DMS114 treated with DMSO at 0.1 percent for 48 hours (cell line): Measurements from ENCODE around the gene LRRC8E.

ENCODE experiments used
- DNase-seq: peaks from one replicate; lab custom pipeline; 2025; ENCODE audit not compliant: unreplicated experiment; lab: John Stamatoyannopoulos, UW

LRRC8E gene

DNA sequence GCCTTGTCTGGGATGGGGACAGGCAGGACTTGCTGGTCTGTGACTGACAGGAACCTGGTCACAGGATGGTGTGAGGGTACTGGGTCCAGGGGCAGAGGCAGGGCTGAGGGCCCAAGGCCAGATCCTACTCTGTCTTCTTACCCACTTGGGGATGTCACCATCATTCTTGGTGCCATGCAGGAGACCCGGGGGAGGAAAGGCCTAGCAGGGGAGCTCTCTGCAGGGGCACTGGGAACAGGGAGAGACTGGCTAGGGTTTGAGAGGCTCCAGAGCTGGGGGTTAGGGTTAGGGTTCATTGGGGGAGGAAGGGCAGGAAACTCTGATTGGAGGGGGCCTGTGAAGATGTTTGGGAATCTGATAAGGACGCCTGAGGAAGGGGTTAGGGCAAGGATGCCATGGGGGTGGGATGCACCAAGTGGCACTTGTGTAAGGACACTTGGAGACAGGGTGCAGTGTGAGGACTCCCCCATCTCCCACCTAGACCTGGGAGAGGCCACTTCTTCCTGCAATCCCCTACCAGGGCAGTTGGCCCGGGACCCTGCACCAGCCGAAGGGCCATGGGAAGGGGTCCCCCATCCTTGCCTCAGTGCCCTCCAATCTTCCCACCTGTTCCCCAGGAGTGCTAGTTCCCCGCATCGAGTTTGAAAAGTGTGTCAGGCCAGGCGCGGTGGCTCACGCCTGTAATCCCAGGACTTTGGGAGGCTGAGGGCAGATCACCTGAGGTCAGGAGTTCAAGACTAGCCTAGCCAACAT lies 21.0 kb upstream of the LRRC8E start:
- DNase-seq: no peak

DNA sequence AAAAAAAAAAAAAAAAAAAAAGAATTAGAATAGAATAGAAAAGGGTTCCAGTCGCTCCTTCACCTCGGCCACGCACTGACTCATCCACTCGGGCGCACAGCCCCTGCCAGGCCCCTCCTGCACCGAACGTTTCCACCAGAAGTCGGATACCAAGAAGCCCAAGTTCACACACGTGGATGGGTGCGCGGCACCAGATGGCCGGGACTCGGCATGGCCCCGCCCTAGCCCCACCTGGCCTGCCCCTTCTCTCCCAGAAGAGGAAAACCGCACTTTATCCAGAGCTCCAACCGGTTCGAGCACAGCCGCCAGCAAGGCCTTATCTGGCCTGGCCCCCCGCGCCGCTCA lies 20.0 kb upstream of the LRRC8E start:
- DNase-seq: no peak

DNA sequence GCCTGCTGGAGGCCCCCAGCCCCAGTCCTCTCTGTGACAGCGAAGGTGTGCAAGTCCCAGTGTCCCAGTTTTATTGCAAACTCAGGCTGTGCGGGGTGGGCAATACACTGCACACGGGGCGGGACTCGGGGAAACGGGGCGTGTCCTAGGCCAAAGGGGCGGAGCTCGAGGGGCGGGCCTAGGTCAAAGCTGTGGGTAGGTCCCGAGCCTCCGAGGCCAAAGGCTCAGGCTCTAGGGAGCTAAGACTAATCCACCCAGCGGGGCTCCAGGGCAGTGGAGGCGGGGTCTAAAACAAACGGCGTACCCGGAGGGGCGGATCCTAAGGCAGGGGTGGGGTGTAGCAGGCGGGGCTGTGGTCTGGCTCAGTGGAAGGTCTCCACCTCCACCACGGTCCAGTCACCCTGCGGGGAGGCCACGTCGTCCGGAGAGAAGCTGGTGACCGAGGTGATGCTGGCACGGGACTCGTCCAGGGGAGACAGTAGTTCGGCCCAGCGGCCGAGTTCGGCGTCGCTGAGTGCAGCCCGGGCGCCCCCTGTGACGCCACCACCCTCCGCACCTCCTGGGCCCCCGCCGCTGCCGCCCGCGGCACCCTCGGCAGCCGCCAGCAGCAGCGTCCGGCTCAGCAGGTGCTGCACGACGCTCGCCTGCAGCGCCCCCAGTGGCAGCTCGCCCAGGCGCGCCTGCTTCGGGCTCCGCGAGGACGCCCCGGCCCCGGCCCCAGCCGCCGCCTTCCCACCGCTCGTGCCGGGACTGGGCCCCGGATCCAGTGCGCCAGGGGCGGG lies 19.4 kb upstream of the LRRC8E start:
- no peak for DNase-seq

DNA sequence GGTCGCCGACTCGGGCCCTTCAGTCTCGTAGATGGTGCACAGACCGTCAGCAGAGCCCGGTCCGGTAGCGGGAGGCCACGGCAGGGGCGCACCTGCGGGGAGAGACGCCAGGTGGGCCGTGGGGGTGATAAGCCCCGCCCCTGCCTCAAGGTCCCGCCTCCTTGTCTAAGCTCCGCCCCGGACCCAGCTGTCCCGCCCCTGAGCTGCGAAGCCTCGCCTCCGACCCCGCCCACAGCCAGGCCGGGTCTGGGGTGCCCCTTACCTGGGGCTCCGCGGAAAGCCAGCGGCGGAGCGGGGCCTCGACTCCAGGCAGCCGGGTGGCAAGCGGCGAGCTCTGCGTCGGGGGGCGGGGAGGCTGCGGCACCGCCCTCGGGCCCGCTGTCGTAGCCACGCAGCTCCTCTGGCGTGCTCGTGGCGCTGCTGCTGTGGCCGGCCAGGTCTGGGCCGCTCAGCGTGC lies 18.8 kb upstream of the LRRC8E start:
- DNase-seq: no peak

DNA sequence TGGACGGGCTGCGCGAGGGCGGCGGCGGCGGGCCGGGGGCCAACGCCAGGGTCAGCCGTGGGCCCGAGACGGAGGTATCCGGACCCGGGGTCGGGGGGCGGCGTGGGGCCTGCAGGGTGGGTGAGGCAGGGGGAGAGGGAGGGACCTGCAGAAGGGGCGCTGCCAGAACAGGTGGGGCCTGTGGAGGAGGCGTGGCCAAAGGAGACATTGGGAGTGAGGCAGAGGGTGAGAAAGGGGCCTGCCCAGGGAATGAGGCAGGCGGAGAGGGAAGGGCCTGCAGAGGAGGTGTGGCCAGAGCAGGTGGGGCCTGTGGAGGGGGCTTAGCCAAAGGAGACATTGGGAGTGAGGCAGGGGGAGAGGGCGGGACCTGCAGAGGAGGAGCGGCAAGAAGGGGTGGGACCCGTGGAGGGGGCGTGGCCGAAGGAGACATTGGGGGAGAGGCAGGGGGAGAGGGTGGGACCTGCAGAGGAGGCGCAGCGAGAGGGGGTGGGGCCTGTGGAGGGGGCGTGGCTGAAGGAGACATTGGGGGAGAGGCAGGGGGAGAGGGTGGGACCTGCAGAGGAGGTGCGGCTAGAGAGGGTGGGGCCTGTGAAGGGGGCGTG lies 18.3 kb upstream of the LRRC8E start:
- DNase-seq: no peak

DNA sequence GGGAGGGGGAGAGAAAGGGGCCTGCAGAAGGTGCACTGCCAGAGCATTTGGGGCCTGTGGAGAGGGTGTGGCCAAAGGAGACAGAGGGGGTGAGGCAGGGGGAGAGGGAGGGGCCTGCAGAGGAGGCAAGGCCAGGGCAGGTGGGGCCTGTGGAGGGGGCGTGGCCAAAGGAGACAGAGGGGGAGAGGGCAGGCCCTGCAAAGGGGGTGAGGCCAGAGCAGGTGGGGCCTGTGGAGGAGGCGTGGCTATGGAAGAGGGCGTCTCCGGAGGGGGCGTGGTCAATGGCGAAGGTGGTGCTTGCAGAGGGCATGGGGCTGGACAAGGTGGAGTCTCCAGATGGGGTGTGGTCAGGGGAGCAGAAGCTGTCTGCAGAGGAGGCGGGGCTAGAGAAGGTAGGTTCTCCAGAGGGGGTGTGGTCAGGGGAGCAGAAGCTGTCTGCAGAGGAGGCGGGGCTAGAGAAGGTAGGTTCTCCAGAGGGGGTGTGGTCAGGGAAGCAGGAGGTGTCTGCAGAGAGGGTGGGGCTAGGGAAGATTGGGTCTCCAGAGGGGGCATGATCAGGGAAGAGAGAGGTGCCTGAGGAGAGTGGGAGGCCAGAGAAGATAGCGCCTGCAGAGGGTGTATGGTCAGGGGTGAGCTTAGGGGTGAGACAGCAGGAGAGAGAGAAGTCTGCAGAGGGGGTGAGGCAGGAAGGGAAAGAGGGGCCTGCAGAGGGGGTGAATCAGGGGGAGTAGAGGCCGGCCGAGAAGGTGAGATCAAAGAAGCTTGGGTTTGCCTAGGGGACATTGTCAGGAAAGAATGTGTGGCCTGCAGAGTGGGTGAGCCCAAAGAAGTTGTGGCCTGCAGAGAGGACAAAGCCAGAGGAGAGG lies 17.5 kb upstream of the LRRC8E start:
- DNase-seq: no peak

DNA sequence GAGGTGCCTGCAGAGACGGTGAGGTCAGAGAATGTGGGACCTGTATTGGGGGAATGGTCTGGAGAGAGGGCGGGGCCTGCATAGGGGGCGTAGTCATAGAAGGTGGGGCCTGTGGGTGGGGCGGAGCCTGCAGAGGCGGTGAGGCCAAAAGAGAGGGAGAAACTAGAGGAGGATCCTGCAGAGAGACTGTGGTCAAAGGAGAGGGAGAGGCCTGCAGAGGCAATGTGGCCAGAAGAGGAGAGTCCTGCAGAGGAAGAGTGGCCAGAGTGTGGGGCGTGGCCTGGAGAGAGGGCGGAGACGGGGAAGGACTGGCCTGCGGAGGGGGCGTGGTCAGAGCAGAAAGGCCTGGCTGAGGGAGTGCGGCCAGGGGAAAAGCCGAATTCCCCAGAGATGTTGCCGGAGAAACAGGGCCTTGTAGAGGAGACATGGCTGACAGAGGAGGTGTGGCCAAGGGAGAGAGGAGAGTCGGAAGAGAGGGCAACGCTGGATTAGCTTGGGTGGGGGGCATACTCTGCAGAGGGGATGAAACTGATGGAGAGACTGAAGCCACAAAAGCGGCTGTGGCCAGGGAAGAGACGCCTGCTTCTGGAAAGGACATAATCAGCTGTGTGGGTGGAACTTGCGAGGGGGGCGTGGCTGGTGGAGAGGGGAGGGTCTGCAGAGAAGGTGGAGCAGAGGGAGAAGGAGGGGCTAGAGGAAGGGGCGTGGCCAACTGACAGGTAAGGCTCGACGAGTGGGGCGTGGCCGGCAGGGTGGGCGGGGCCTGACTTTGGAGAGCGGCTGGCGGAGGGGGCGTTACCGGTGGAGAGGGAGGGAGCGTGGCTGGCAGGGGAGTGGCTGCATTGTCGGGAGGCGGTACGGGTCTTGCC lies 16.6 kb upstream of the LRRC8E start:
- DNase-seq: peak; percentile 79

DNA sequence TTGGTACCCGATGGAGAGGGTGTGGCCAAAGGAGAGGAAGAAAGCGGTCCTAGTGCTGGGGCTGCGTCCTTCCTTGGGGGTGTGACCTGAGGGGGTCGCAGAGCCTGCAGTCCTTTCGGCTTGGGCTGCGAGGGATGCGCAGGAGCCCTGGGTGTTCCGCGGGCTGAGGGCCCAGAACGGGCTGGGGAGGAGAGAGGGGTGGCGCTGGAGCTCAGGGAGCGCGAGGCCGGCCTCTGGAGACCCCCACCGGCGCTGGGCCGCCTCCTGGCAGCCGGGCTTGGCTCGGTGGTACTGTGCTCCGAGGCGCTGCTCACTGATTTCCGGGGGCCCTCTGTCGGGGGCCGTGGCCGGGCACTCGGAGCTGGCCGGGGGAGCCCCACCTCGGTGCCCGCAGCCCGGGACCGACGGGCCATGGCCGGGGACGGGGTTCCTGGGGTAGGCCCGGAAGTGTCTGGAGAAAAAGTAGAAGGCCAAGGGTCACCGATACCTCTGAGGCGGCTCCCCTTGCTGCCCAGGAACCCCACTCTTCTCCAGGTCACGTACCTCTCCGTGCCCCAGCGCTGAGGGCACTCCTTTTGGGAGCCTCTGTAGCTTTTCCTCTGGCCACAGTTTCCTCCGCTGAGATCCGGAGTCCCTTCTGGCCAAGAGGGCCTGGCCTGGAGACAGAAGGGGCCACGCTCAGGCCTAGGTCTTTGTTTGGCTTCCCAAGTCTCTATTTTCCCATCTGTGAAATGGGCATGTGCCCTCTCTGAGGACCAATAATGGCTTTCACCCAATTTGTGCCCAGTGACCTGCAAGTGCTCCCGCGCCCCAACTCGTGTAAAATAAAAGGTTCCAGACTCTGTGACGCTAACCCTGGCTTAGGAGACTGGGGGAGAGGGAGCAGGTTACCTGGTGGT lies 15.8 kb upstream of the LRRC8E start:
- no peak for DNase-seq

DNA sequence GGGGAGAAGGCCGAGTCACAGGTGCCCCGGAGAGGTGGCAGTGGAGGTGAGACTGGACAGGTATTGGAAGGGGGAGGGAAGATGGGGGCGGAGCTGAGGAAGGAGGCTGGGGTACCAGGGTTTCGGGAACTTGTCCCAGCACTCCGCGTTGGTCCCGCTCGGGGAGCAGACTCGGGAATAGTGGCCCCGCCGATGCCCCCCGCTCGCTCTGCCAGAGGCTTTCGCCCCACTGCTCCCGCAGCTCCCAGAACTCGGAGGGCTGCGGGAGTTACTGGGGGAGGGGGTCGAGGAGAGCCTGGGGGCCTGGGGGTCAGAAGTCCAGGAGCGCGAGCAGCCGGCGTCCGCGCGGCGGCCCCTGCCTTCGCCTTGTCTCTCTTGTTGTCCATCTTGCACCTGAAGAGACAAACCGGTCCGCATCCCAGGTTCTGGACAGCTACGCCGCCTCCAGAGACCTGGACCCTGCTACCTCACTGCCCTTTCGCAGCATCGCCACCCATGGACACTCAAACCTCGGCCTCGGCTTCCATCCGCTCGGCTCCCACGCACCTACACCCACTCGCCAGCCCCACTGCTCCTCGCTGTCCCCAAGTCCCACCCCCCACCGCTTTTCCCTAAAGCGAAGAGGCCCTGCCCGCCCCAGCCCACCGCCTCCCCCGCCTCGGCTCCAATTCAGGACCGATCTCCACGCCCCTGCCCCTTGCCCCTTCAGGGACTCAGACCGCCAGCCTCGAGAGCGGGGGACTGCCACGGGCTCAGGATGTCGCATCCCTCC lies 14.8 kb upstream of the LRRC8E start:
- no peak for DNase-seq

DNA sequence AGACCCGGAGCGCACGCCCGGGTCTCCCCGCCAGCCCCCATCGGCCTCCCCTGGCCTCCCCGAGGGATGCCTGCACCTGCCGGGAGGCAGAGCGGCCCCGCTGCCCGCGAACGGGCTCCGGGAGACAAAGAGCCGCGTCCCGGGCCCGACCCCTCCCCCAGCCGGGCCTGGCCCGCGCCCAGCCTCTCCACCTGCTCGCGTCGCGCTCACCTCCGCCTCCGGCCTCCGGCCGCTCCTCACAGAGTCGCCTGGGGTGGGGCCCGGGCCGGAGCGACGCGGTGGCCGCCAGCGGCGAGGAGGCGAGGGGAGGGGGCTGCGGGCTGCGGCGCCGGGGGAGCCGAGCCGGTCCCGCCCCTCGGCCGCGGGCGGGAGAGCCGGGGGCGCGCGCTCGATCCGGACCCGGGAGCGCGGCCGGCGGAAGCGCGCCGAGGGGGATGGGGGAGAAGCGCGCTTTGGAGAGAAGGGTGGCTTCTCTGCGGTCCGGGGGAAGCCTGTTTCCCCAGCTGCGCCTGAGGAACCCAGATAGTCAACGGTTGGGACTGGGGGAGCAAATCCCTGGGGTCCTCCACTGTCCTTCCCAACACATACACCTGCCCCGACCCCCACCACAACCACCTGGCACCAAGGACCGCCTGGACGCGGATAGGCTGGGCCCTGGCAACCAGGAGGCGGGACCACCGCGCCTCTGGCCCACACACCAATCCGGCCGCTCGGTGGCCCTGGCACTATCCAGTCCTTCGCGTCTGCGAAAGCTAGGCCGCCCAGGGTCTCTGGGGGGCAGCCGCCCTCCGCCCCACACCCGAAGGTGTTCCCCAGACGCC lies 14.0 kb upstream of the LRRC8E start, which contains the start of gene PRR36:
TSS of gene PRR36 (minus strand) at position 315 of the 821 bp plus-strand sequence. CDS start 701 bp downstream, outside the sequence.
- peak; percentile 49 for DNase-seq

DNA sequence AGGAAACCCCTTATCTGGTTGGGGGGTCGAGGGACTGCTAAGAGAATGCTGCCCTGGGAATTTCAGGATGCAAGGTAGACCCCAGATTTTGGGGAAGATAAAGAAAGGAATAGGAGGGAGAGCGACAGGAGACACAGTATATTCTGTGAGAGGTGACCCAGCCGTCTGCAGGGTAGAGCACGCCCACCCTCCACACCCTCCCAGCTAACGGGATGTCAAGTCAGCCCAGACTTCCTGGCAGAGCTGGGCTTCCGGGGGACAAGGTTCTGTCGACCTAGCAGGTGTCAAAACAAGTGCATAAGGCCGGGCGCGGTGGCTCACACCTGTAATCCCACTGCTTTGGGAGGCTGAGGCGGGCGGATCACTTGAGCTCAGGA lies 13.4 kb upstream of the LRRC8E start:
- no peak for DNase-seq

DNA sequence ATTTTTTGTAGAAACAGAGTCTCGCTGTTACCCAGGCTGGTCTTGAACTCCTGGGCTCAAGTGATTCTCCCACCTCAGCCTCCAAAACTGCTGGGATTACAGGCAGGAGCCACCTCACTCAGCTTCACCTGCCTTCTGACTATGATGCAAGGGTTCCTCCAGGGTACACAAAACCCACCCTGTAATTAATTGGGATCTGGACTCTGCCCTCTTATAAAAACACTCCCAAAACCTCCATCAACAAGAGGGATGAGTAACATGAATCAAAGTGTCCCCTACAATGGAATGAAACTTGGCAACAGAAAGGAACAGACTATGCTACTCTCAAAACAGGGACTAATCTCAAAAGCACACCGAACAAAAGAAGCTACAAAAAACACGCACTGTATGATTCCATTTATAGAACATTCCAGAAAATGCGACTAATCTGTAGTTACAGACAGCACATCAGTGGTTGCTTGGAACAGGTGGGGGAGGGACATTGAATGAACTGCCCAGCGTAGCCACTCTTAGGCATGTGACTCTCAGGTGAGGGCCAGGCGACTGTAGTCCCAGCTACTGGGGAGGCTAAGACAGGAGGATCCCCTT lies 11.0 kb upstream of the LRRC8E start:
- DNase-seq: no peak

DNA sequence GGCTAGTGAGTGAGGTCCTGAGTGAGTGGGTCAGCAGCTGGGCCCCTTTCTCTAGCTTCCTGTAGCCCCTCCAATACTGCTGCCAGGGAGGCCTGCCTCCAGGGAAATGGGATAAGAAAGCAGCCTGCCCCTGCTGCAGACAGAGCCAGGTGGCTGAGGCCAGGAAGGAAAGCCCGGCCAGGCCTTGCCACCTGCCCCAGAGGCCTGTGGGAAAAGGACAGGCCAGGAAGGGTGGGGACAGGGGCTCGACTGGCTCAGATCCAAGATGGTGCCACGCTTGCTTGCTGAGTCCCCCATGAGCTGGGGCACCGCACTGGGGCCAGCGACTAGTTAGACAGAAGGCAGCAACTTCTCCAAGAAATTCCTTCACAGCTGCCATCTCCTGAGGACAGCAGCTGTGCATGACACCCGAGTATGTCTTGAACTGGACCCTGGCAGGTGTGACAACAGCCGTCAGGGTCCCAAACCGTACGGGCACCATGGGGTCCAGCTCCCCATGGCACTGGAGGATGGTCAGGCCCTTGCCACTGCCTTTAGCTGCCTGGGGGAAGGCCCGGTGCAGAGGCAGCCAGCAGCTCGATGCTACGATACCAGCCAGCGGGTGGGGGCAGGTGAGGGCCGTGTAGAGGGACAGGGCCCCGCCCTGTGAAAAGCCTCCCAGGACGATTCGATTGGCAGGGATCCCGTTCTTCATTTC lies 9.1 kb upstream of the LRRC8E start:
- no peak for DNase-seq

DNA sequence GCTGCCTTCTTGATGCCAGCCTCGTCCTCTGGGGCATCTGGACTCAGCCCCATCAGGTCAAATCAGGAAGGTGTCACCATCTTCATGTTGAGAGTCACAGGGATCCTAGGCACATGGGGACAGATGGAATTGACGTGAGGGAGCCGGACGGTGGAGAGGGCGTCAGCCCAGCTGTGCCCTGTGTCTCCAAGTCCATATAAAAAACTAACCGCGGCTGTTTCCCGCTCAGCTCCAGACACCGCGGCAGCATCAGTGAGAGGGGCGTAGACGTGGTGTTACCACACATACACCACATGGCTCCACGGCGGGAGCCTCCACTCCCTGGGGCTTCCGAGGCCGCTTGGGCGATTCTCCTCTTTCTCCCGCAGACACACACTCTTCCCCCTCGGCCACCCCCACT lies 8.5 kb upstream of the LRRC8E start:
- no peak for DNase-seq

DNA sequence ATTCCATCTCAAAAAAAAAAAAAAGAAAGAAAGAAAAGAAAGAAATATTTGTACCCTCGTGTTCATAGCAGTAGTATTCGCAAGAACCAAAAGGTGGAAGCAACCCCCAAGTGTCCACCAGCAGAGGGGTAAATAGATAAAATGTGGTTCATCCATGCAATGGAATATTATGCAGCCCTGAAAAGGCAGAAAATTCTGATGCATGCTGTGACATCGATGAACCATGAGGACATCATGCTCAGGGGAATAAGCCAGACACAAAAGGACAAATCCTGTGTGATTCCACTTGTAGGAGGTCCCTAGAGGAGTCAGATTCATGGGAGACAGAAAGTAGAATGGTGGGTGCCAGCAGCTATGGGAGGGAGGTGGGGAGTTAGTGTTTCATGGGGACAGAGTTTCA lies 6.4 kb upstream of the LRRC8E start:
- DNase-seq: no peak

DNA sequence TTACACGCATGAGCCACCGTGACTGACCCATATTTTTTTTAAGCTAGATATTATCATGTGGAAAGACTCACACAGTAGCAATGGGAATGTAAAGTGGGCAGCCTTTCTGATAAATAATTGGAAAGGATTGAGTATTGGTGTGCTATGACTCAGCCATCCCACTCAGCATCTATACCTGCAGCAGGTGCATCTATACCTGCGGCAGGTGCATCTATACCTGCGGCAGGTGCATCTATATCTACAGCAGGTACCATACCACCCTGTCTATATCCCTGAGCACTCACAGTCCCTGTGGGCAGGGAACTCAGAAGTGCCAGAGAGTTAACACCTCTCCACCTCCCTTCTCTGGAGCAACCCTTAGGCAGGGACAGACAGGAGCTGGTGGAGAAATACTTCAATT lies 5.2 kb upstream of the LRRC8E start:
- no peak for DNase-seq
